H1 (cell line): ENCODE measurements around the gene FERMT2. TPM values are rescaled to one million over a fixed set of nuclear protein-coding genes. Genes with fewer than 3 reads are reported as not detected.

Experiments
- CTCF ChIA-PET: fragments of 300-600 bp; sonication (Branson Sonifier 250); formaldehyde crosslinking; loops from one replicate; lab custom pipeline; 2021; ENCODE audit not compliant: partially characterized antibody; lab: Charles Lee
- POLR2A ChIA-PET: fragments of 300-600 bp; sonication (Branson Sonifier 250); formaldehyde crosslinking; loops from one replicate; lab custom pipeline; 2021; ENCODE audit warnings: inconsistent platforms; ENCODE audit not compliant: partially characterized antibody; lab: Charles Lee
- DNase-seq, 2 experiments: peaks; one replicate each; pipeline versions ENCODE4 v3.0.0 to v3.0.0-alpha.2; 2010 to 2022; ENCODE audit warnings: low spot score in 2 of 2, low read depth in 1 of 2, mixed read lengths in 1 of 2
- FAIRE-seq: peaks from 2 replicates; lab custom pipeline; 2011; peaks lifted over from hg19 to GRCh38; lab: Jason Lieb, UNC
- H2AFZ ChIP-seq: 2 replicates; pipeline ENCODE4 v1.8.1; 2012; ENCODE audit warnings: low read length, inconsistent platforms
- H2AK5ac ChIP-seq: 2 replicates; pipeline ENCODE4 v1.6.1; 2013; ENCODE audit warnings: low read depth, low read length
- H2BK120ac ChIP-seq: replicated peaks from 2 replicates; pipeline ENCODE3; 2013; ENCODE audit warnings: low read depth, low read length, inconsistent platforms
- H2BK12ac ChIP-seq: 2 replicates; pipeline ENCODE4 v1.6.1; 2013; ENCODE audit warnings: low read depth, low read length
- H2BK15ac ChIP-seq: 2 replicates; pipeline ENCODE4 v1.6.1; 2013; ENCODE audit warnings: low read length
- H2BK20ac ChIP-seq: 2 replicates; pipeline ENCODE4 v1.6.1; 2013; ENCODE audit warnings: low read length
- H2BK5ac ChIP-seq: 2 replicates; pipeline ENCODE4 v1.6.1; 2013; ENCODE audit warnings: low read depth, low read length
- H3K14ac ChIP-seq: 2 replicates; pipeline ENCODE4 v1.6.1; 2013; ENCODE audit warnings: inconsistent platforms; ENCODE audit not compliant: insufficient read length
- H3K18ac ChIP-seq: 2 replicates; pipeline ENCODE4 v1.6.1; 2013; ENCODE audit warnings: low read length; ENCODE audit errors: extremely low read depth
- H3K23ac ChIP-seq: 2 replicates; pipeline ENCODE4 v1.6.1; 2013; ENCODE audit warnings: inconsistent platforms; ENCODE audit not compliant: insufficient read length
- H3K23me2 ChIP-seq: 2 replicates; pipeline ENCODE4 v1.6.1; 2013; ENCODE audit warnings: low read depth, low read length
- H3K27ac ChIP-seq: 2 replicates; pipeline ENCODE4 v1.6.1; 2011; ENCODE audit warnings: low read depth, low read length, inconsistent platforms
- H3K27me3 ChIP-seq, 4 experiments: replicated peaks in 1 of 4; 1 replicate in 1 of 4; 2 replicates in 3 of 4; pipeline versions ENCODE4 v1.6.1 to v1.8.1; 2011 to 2013; ENCODE audit warnings: low read length in 3 of 4, mild to moderate bottlenecking in 3 of 4, inconsistent platforms in 2 of 4, mixed read lengths in 2 of 4, moderate library complexity in 1 of 4; ENCODE audit not compliant: control insufficient read depth in 3 of 4, insufficient read depth in 3 of 4; ENCODE audit errors: extremely low read depth in 1 of 4
- H3K36me3 ChIP-seq, 4 experiments: 2 replicates each; pipeline versions ENCODE4 v1.6.1 to v1.8.1; 2011 to 2013; ENCODE audit warnings: mild to moderate bottlenecking in 4 of 4, low read length in 3 of 4, moderate library complexity in 2 of 4, control low read depth in 1 of 4, inconsistent platforms in 1 of 4; ENCODE audit not compliant: insufficient read depth in 4 of 4, control insufficient read depth in 2 of 4
- H3K4ac ChIP-seq: replicated peaks from 2 replicates; pipeline ENCODE3; 2013; ENCODE audit warnings: low read length, low read depth, mixed read lengths, inconsistent platforms; ENCODE audit not compliant: insufficient read length
- H3K4me1 ChIP-seq, 4 experiments: replicated peaks in 1 of 4; 1 replicate in 1 of 4; 2 replicates in 3 of 4; pipeline versions ENCODE4 v1.6.1 to v1.8.1; 2011 to 2013; ENCODE audit warnings: low read length in 3 of 4, inconsistent platforms in 2 of 4, mixed read lengths in 1 of 4; ENCODE audit not compliant: insufficient read depth in 4 of 4, control insufficient read depth in 3 of 4
- H3K4me2 ChIP-seq, 2 experiments: 2 replicates each; pipeline versions ENCODE4 v1.6.1 to v1.8.1; 2011 to 2013; ENCODE audit warnings: low read depth in 2 of 2, low read length in 2 of 2, control low read depth in 1 of 2, inconsistent platforms in 1 of 2, mild to moderate bottlenecking in 1 of 2; ENCODE audit not compliant: insufficient read depth in 1 of 2
- H3K4me3 ChIP-seq, 4 experiments: fragments of 200-600, 300-600 bp in 1 of 4; sonication (generic), shearing (Covaris generic), sonication (Bioruptor Twin) in 1 of 4; 2 replicates each; pipeline versions ENCODE4 v1.5.1 to v1.8.1; 2011 to 2016; ENCODE audit warnings: low read length in 4 of 4, low read depth in 3 of 4, control low read depth in 2 of 4, inconsistent platforms in 2 of 4, mild to moderate bottlenecking in 2 of 4, mixed read lengths in 1 of 4, moderate library complexity in 1 of 4; ENCODE audit not compliant: insufficient read depth in 2 of 4; ENCODE audit errors: extremely low read depth in 1 of 4
- H3K56ac ChIP-seq: replicated peaks from 2 replicates; pipeline ENCODE3; 2013; ENCODE audit warnings: low read depth, mild to moderate bottlenecking, mixed read lengths, low read length, inconsistent platforms; ENCODE audit not compliant: insufficient read length
- H3K79me1 ChIP-seq: 2 replicates; pipeline ENCODE4 v1.6.1; 2013; ENCODE audit warnings: low read depth, low read length, control low read depth
- H3K79me2 ChIP-seq, 2 experiments: 2 replicates each; pipeline versions ENCODE4 v1.6.1 to v1.8.1; 2012 to 2013; ENCODE audit warnings: low read length in 2 of 2, mild to moderate bottlenecking in 2 of 2, inconsistent platforms in 1 of 2; ENCODE audit not compliant: insufficient read depth in 2 of 2, control insufficient read depth in 1 of 2
- H3K9ac ChIP-seq, 4 experiments: replicated peaks in 1 of 4; 1 replicate in 1 of 4; 2 replicates in 3 of 4; pipeline versions ENCODE4 v1.6.1 to v1.8.1; 2011 to 2013; ENCODE audit warnings: low read depth in 3 of 4, low read length in 3 of 4, control low read depth in 2 of 4, mild to moderate bottlenecking in 2 of 4, moderate library complexity in 2 of 4, inconsistent platforms in 1 of 4; ENCODE audit errors: extremely low read depth in 1 of 4
- H3K9me3 ChIP-seq, 2 experiments: 2 replicates each; pipeline versions ENCODE4 v1.6.1 to v1.8.1; 2012 to 2013; ENCODE audit warnings: mild to moderate bottlenecking in 2 of 2, moderate library complexity in 2 of 2, control low read depth in 1 of 2, inconsistent platforms in 1 of 2, low read depth in 1 of 2, low read length in 1 of 2, mixed read lengths in 1 of 2; ENCODE audit not compliant: insufficient read depth in 2 of 2
- H4K20me1 ChIP-seq, 2 experiments: replicated peaks in 1 of 2; 2 replicates each; pipeline versions ENCODE3 to v1.8.1; 2011 to 2013; ENCODE audit warnings: inconsistent platforms in 2 of 2, low read length in 2 of 2, mild to moderate bottlenecking in 1 of 2; ENCODE audit not compliant: insufficient read depth in 2 of 2, control insufficient read depth in 1 of 2
- H4K5ac ChIP-seq: 2 replicates; pipeline ENCODE4 v1.6.1; 2013; ENCODE audit warnings: low read length, low read depth, mixed read lengths, inconsistent platforms; ENCODE audit not compliant: insufficient read length
- H4K8ac ChIP-seq: 2 replicates; pipeline ENCODE4 v1.8.0; 2013; ENCODE audit warnings: mild to moderate bottlenecking, moderate library complexity, low read length, inconsistent platforms; ENCODE audit not compliant: insufficient read depth; ENCODE audit errors: extremely low read depth
- H4K91ac ChIP-seq: replicated peaks from 2 replicates; pipeline ENCODE3; 2013; ENCODE audit warnings: low read length, mixed read lengths, inconsistent platforms; ENCODE audit not compliant: insufficient read length
- BCL11A ChIP-seq, 2 experiments: IDR thresholded peaks; one replicate each; pipeline ENCODE4 v1.6.1; 2011; ENCODE audit warnings: low read depth in 2 of 2, low read length in 2 of 2, mild to moderate bottlenecking in 2 of 2
- WGBS, 2 experiments: shearing (Covaris generic) in 1 of 2; methylation state at CpG; one replicate each; pipeline versions ENCODE4 v1.1.6 to v1.1.7; 2013 to 2015; ENCODE audit warnings: low lambda C conversion rate in 2 of 2, mixed read lengths in 2 of 2, inconsistent platforms in 1 of 2, low coverage in 1 of 2, missing lambda C conversion rate in 1 of 2; ENCODE audit not compliant: insufficient replicate concordance in 2 of 2, insufficient coverage in 1 of 2, insufficient read length in 1 of 2; ENCODE audit errors: extremely low coverage in 1 of 2, missing lambda C conversion rate in 1 of 2; 5-methylcytosine and 5-hydroxymethylcytosine counted together
- polyA plus RNA-seq, 7 experiments: library from polyadenylated mRNA; depleted of rRNA in 3 of 7; stranded (reverse) in 5 of 7; unstranded in 2 of 7; fragments of >200 nt in 5 of 7; fragments of 200-250 nt in 2 of 7; gene quantifications; 1 replicate in 5 of 7; 2 replicates in 1 of 7; 4 replicates in 1 of 7; pipeline versions ENCODE4 v1.2.1 to v1.2.3, GENCODE V29; 2011 to 2013; ENCODE audit warnings: missing spikeins in 2 of 7, mixed read lengths in 2 of 7
- total RNA-seq: library from RNA; stranded (reverse); fragmentation: NEBNext Ultra II Directional; extraction: Animal tissue kit (Norgen Biotek cat#: 25700); gene quantifications from 2 replicates; pipeline ENCODE4 v1.2.1, GENCODE V29; 2021

Gene FERMT2
- total and polyA plus RNA-seq, 2 of the 8 experiments (the other 6 are each of a cell fraction or from before 2014, with no cell fraction given) = 53.3 to 142 TPM

DNA sequence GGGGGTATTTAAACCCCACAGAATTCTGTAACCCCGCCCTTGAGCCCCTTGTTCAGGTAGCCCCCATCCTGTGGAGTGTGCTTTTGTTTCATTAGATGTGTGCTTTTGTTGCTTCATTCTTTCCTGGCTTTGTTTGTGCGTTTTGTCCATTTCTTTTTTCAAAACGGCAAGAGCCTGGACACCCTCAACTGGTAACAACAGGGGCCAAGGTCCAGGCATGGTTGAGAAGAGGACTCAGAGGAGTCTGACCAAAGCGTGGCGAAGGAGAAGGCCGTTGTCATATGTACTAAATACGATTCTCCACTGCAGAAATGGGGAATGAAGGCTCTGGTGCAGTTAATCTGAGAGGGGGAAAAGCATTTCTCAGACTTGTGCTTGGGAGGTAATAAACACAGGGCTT, 113.4 kb downstream of the FERMT2 start:
- H3K9ac ChIP-seq = no peak overlapping the region
- H2BK5ac ChIP-seq = no peak overlapping the region
- no peak overlapping the region for H3K4me3 ChIP-seq
- H2BK12ac ChIP-seq = no peak overlapping the region
- FAIRE-seq = no peak
- 90% methylated on average over 7 of the region's 7 CpGs; no CpG with 5 or more reads in 1 of the 2 experiments for WGBS, 2 experiments
- H3K79me2 ChIP-seq = no peaks in the 10 kb centered on the region
- H3K4me1 ChIP-seq = peaks cover 0 to 8% (median 4%) of the 10 kb centered on the region in 4 experiments; a peak in 5 of 7 replicates
- TF ChIP-seq BCL11A (IDR thresholded peaks at IDR 0.05; ENCODE audit: low read depth in 2 of 2, low read length in 2 of 2) = no peak
- TF ChIP-seq, all 59 proteins: peak for 0
- ChIA-PET CTCF (interaction anchor here (2.0 kb wide), 1 partner anchor 9 kb away, joined by 4 read pairs; no protein-coding TSS in a partner anchor), POLR2A (no interaction called here)
- no peak overlapping the region for H3K4me2 ChIP-seq
- 0 out of 2 replicates have a peak overlapping the region, but pooled peaks have one; percentile 51 for H2BK20ac ChIP-seq
- H3K23me2 ChIP-seq = no peaks in the 10 kb centered on the region
- H3K27me3 ChIP-seq = no peaks in the 10 kb centered on the region
- no peak overlapping the region for H3K56ac ChIP-seq
- DNase-seq = no peak
- H4K20me1 ChIP-seq = no peaks in the 10 kb centered on the region
- no peak overlapping the region for H3K14ac ChIP-seq
- H3K23ac ChIP-seq = no peak overlapping the region
- no peak overlapping the region for H4K5ac ChIP-seq
- H4K8ac ChIP-seq = no peak overlapping the region
- H3K27ac ChIP-seq = no peak overlapping the region
- H2AFZ ChIP-seq = peak overlapping the region; percentile 6; the same call in 1 of the 2 replicates
- no peak overlapping the region; the same call in 1 of the 2 replicates for H3K18ac ChIP-seq
- no peaks in the 10 kb centered on the region for H3K79me1 ChIP-seq
- H2AK5ac ChIP-seq = no peak overlapping the region
- no peaks in the 10 kb centered on the region; a peak in 1 of 4 replicates for H3K9me3 ChIP-seq
- no peak overlapping the region for H3K4ac ChIP-seq
- peak overlapping the region; percentile 35 for H4K91ac ChIP-seq
- peak overlapping the region; percentile 13 for H2BK120ac ChIP-seq
- no peak overlapping the region for H2BK15ac ChIP-seq
- H3K36me3 ChIP-seq = no peaks in the 10 kb centered on the region
